ENCODE results near the gene ZNF710. TPM values are rescaled to one million over a fixed set of nuclear protein-coding genes. Genes with fewer than 3 reads are reported as not detected.
"Not testable (repeated sequence)": the region's sequence is repeated elsewhere in the genome, so short reads cannot be mapped to it uniquely, and the experiment has no call there.

The ZNF710 gene
- polyA plus RNA-seq, 1 donor: 19.2 TPM

GRCh38 chr15:90060797-90061196 is 59.7 kb downstream of the ZNF710 start:
- no peak for DNase-seq (ENCODE audit: low read depth)

DNA sequence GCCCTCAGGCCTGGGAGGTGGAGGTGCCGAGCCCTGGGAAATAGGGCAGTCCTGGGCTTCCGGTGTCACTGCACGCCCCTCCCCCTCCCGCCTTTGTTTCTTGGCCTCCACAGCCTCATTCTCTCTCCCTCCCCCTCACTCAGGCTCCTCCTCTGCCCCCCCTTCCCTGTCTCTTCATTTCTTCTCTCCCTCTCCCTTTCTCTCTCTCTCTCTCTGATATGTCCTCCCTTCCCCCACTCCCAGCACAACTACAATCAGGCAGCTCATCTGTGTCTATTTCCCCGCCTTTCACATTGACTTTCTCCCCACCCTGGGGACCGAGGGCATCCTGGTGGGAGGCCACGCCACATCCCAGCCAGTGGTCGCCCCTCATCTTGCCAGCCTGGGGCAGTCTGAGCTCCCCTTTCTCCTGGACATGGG is 60.9 kb downstream of the ZNF710 start:
- DNase-seq (ENCODE audit: low read depth): no peak

- DNase-seq (ENCODE audit: low read depth): no peak
Measured at GRCh38 chr15:90062462-90062932, 61.4 kb downstream of the ZNF710 start.

GRCh38 chr15:90062973-90063769 is 62.0 kb downstream of the ZNF710 start:
- no peak for DNase-seq (ENCODE audit: low read depth)

- DNase-seq (ENCODE audit: low read depth): no peak
Measured at GRCh38 chr15:90063770-90064247, 62.7 kb downstream of the ZNF710 start.

DNA sequence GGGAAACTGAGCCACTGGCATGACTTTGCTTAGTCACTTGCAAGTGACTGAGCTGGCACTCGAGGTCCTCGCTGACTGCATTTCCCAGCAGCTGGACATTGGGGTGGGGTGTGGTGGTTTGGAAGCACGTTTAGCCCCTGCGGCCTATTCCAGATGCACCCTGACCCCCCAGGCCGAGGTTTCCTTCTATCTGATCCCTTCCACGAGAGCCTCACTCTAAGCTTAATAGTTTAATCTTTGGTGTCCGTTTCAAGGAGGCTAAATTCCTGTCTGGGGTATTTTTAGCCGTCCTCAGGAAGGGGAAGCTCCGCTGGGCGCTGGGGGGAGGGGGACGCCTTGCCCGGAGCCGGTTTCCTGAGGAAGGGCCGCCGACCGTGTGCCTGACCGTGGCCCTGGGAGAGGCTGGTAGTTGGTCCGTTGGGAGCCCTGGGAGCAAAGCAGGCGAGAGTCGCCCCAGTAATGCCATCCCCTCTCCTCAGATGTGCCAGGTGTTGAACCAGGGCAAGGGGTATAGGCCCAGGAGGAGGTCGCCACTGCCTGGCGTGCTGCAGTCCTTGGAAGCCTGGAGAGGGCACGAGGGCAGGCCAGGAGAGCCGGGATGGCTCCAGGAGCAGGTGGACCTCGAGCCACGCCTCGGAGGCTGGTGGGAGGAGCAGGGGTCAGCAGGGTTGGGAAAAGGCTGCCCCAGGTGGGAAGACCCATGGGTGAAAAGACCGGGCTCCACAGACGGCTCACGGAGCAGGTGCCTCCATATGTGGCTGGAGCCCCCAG is 64.0 kb downstream of the ZNF710 start:
- DNase-seq (ENCODE audit: low read depth): no peak

DNA sequence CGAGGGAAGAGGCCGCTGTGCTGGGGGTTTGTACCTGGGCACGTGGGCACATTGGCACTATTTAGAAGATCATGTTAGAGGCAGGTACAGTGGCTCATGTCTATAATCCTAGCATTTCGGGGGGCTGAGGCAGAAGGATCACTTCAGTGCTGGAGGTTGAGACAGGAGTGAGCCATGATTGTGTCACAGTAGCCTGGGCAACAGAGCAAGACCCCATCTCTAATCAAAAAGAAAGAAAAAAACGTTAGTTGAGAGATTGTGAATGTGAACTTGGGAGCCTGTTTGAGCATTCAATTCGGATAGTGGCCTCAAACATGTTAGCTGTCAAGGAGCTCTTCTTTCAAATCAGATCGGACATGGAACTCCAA is 64.5 kb downstream of the ZNF710 start:
- no peak for DNase-seq (ENCODE audit: low read depth)

DNA sequence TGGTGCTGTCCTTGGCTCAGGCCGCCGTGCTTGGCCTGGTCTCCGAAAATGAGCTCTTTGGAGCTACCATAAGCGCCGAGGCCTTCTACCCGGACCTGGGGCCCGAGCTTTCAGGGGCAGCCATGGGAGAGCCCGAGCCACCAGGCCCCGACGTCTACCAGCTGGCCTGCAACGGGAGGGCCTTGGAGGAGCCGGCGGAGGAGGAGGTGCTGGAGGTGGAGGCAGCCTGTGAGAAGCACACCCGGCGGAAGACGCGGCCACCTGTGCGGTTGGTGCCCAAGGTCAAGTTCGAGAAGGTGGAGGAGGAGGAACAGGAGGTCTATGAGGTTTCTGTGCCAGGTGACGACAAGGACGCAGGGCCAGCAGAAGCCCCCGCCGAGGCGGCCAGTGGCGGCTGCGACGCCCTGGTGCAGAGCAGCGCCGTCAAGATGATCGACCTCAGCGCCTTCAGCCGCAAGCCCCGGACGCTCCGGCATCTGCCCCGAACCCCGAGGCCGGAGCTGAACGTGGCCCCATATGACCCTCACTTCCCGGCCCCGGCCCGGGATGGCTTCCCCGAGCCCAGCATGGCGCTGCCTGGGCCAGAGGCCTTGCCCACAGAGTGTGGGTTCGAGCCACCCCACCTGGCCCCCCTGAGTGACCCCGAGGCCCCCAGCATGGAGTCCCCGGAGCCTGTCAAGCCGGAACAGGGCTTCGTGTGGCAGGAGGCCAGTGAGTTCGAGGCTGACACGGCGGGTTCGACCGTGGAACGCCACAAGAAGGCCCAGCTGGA is 66.2 kb downstream of the ZNF710 start:
- no peak for DNase-seq (ENCODE audit: low read depth)

- DNase-seq (ENCODE audit: low read depth): no peak
Measured at GRCh38 chr15:90067953-90068606, 67.0 kb downstream of the ZNF710 start.

DNA sequence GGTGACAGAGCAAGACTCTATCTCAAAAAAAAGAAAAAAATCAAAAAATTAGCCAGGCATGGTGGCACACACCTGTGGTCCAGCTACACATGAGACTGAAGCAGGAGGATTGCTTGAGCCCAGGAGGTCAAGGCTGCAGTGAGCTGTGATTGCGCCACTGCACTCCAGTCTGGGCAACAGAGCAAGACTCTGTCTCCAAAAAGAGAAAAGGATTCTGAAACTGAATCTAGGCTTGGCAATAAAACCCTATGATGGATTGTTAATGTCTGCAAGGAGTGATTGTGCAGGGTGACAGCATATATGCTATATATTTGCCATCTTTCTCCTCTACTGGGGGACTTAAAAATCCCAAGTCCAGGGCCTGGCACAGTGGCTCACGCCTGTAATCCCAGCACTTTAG is 69.5 kb downstream of the ZNF710 start:
- not testable (repeated sequence) for DNase-seq (ENCODE audit: low read depth)

DNA sequence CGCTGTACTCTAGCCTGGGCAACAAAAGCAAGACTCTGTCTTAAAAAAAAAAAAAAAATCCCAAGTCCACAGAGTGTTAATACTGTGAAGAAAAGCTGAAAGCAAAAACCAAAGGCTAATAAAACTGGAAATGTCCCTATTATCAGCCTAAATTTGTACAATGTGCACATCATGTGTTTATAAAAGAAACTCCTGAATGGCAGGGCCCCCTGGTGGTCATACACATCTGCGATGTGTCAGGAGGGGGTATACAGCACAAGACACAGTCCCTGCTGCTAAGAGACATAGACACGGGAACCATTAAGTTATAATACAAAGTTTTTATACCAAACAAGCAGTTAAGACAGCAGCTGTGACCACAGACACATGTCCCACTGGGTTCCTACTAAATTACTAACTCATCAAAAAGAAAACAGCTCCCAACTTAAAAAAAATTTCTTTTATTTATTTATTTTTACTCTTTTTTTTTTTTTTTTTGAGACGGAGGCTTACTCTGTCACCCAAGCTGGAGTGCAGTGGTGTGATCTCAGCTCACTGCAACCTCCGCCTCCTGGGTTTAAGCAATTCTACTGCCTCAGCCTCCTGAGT is 70.2 kb downstream of the ZNF710 start:
- DNase-seq (ENCODE audit: low read depth): peak; percentile 55

- no peak for DNase-seq (ENCODE audit: low read depth)
Measured at GRCh38 chr15:90072978-90073640, 72.0 kb downstream of the ZNF710 start.

DNA sequence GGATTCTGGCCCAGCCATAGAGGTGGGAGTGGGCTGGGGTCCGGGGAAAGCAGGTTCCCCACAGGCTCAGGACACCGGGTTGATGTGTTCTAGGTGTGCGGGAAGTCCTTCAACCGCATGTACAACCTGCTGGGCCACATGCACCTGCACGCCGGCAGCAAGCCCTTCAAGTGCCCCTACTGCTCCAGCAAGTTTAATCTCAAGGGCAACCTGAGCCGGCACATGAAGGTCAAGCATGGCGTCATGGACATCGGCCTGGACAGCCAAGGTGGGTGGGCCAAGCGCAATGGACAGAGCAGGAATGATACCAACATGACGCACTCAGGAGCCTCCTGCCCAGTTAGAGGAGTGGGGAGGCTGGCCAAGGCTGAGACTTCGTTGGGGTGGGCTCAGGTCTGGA is 72.9 kb downstream of the ZNF710 start:
- DNase-seq (ENCODE audit: low read depth): no peak

GRCh38 chr15:90074916-90075315 is 73.8 kb downstream of the ZNF710 start:
- DNase-seq (ENCODE audit: low read depth): no peak

- no peak for DNase-seq (ENCODE audit: low read depth)
Measured at GRCh38 chr15:90075420-90076289, 74.5 kb downstream of the ZNF710 start.

DNA sequence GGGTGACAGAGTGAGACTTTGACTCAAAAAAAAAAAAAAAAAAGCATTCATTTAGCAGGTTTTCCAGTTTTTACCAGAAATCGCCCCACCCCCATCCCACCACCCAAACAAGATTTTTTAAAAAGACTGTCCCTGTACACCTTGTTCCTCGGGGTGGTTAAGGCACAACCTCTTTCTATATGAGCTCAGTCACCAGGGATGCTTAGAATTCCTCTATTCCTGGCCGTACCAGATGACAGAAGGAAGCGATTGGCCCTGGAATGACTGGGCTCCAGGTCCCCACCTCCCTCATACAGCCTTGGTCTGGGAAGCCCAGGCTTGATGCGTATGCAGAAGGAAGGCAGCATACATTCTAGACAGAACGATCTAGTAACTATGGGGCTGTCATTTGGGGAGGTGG is 75.6 kb downstream of the ZNF710 start:
- DNase-seq (ENCODE audit: low read depth): no peak

DNA sequence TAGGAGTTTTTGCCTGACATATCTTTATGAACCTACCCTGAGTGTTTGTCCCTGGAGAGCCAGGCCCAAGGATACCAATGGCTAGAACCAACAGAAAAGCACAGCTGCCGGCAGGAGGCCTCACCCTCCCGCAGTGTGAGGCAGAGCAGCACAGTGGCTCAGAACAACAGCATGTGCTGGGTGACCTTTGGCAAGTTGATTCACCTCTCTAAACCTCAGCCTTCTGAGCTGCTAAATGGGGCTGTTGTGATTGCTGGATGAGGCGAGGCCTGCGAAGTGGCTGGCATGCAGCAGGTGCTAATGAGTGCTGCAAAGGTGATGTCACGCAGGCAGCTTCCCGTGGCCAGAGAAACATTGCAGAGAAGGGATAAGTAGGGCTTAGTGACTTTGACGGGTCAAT is 77.8 kb downstream of the ZNF710 start:
- no peak for DNase-seq (ENCODE audit: low read depth)

DNA sequence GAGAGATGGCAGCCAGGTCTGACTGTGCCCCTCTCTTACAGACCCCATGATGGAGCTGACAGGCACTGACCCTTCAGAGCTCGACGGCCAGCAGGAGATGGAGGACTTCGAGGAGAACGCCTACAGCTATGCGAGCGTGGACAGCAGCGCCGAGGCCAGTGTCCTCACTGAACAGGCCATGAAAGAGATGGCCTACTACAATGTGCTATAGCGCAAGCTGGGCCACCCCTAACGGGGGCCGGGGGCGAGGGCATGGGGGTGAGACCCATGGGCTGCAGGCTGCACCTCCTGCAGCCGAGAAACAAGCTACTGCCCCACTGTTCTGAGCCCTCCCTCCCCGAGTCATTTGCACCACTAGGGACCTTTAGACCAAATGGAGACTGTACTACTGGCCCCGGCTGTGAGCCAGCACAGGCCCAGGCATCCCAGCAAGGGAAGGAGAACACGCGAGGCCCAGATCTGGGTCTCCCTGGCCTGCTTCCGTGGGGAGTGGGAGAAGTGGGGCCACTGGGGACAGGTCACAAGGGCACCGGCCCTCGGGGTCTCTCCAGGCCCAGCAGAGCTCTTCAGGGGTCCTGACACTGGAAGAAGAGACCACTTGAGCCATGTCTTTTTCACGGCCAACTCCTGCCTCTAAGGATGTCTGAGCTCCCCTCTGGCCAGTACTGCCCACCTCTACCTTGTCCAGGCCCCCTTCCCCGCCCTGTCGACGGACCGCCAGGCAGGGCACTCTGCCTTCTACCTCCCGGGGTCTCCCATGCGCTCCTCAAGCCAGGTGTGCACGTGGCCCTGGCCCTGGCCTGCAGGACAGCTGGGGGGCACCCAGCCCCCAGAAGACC is 78.7 kb downstream of the ZNF710 start:
- DNase-seq (ENCODE audit: low read depth): no peak

DNA sequence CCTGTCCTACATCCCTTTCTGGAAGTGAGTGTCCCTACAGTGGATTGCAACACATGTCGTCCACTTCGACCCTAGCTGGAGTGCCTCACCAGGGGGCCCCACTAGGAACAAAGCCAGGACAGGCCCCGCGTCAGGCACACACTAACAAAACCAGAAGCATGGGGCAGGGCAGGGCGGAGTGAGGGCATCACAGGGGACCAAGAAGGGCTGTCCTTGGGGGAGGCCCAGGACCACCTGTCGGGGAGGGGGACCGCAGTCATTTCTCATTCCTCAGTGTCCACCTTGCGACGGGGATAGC is 79.3 kb downstream of the ZNF710 start:
- DNase-seq (ENCODE audit: low read depth): no peak

Data from forelimb muscle (tissue), 1 donor.